Measurements from ENCODE around the gene NUDT22. TPM values are rescaled to one million over a fixed set of nuclear protein-coding genes. Genes with fewer than 3 reads are reported as not detected.

NUDT22 gene
- total and polyA plus RNA-seq, 2 of the 8 experiments (the other 6 are each of a cell fraction or from before 2014, with no cell fraction given) = 43.4 to 69.0 TPM

GRCh38 chr11:64249563-64250414, 23.7 kb downstream of the NUDT22 start (continued):
- no peak for TF ChIP-seq GABPA (IDR thresholded peaks at IDR 0.05; ENCODE audit: borderline replicate concordance, insufficient read depth, low read length)
- 0 out of 2 replicates have a peak, but pooled peaks have one; percentile 21 for TF ChIP-seq TBP (IDR thresholded peaks at IDR 0.05; ENCODE audit: low read depth, low read length)
- no peak for TF ChIP-seq SUZ12 (IDR thresholded peaks at IDR 0.05; ENCODE audit: low read length)
- TF ChIP-seq PHF8 (conservative IDR thresholded peaks at IDR 0.05; ENCODE audit: low read depth, low read length) = no peak
- TF ChIP-seq ZNF274 (IDR thresholded peaks at IDR 0.05; ENCODE audit: borderline replicate concordance, extremely low read depth, low read length) = no peak
- TF ChIP-seq BACH1 (IDR thresholded peaks at IDR 0.05; ENCODE audit: low read length) = no peak
- TF ChIP-seq TCF12 (IDR thresholded peaks at IDR 0.05; ENCODE audit: low read depth, low read length) = peak; percentile 69; the same call in 1 of the 2 replicates
- TF ChIP-seq EZH2 (IDR thresholded peaks at IDR 0.05; ENCODE audit: low read depth, low read length, severe bottlenecking) = no peak
- TF ChIP-seq NRF1 (IDR thresholded peaks at IDR 0.05; ENCODE audit: low read depth, low read length) = no peak
- TF ChIP-seq BRCA1 (IDR thresholded peaks at IDR 0.05; ENCODE audit: low read depth, low read length) = no peak
- TF ChIP-seq NANOG (IDR thresholded peaks at IDR 0.05; ENCODE audit: insufficient read depth, low read depth, low read length, poor library complexity, severe bottlenecking) = peak; percentile 52
- TF ChIP-seq EGR1 (IDR thresholded peaks at IDR 0.05; ENCODE audit: borderline replicate concordance, low read depth, low read length) = no peak
- TF ChIP-seq JUN (IDR thresholded peaks at IDR 0.05; ENCODE audit: low read depth, low read length) = no peak
- no peak for TF ChIP-seq HDAC6 (IDR thresholded peaks at IDR 0.05; ENCODE audit: low read depth, low read length)

All from H1 (cell line).